A673 (cell line): ENCODE data around the gene PAM16.

Source experiments
- CTCF ChIP-seq: fragments of 300-800, 200-600 bp; sonication (generic); conservative IDR thresholded peaks from 2 replicates; pipeline ENCODE4 v1.5.1; 2017; ENCODE audit warnings: low read depth, mild to moderate bottlenecking, antibody characterized with exemption, low read length, moderate library complexity, mixed read lengths
- EZH2 ChIP-seq: fragments of 200-600 bp; sonication (generic); IDR thresholded peaks from 2 replicates; pipeline ENCODE4 v1.6.1; 2017; ENCODE audit warnings: borderline replicate concordance, low read depth, mild to moderate bottlenecking, mixed read lengths, antibody characterized with exemption, low read length; ENCODE audit not compliant: poor library complexity, severe bottlenecking

GRCh38 chr16:4347765-4348509 is 3.2 kb downstream of the PAM16 start:
- TF ChIP-seq CTCF (no peak), EZH2 (no peak)
